ENCODE data around the gene RPL13. TPM values are rescaled to one million over a fixed set of nuclear protein-coding genes. Genes with fewer than 3 reads are reported as not detected.

RPL13 gene
- total and polyA plus RNA-seq, 9 of the 15 experiments (the other 6 are each of a cell fraction or from before 2014, with no cell fraction given): 227 to 6,042 (median 1,633) TPM

DNA sequence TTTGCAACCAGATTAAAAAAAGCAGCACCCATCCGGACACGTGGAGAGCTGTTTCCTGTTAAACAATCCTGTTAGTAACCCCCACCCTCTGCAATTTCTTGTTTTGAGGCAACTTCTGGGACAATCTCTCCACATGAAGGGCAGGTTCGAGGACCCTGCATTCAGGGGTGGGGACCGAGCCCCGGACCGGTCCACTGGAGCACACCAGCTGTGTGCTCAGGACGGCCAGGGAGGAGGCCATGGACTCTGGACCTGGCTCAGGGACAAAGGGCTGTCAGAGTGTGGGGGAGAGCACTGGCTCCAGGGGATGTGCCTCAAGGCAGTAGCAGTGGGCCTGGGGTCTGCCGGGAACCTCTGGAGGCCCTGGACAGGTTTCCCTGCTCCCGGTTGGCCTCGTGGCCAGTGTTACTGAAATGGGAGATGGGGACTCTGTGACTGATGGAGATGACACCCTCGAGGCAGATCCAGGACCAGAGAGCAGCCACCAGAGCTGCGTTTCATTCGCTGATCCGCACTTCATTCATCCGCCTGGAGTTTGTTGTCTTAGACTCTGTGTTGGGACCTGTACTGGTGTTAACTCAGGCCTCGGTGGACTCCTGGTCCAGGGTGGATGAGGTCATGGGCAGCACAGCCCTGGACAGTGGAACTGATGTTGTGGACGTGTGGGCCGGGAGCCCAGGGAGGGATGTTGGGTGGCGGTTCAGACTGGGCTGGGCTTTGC is 12.2 kb downstream of the RPL13 start:
- WGBS (ENCODE audit: insufficient coverage, low coverage, missing lambda C conversion rate): 72% methylated on average over 18 of the region's 19 CpGs
- peak overlapping the region in 1 of 2 experiments; percentile 75; a peak in 1 of 4 replicates for H3K9ac ChIP-seq (ENCODE audit: insufficient read depth in 1 of 2, low read depth in 2 of 2, low read length in 2 of 2)
- H3K4me3 ChIP-seq: no peak overlapping the region
- H3K36me3 ChIP-seq (ENCODE audit: control insufficient read depth, insufficient read depth, low read length): peaks cover 7% of the 10 kb centered on the region; the same call in 1 of the 3 replicates
- H3K4me1 ChIP-seq (replicated peaks in 1 of 2; ENCODE audit: control insufficient read depth in 2 of 2, insufficient read depth in 2 of 2, low read length in 2 of 2): peaks cover 5 to 76% of the 10 kb centered on the region in 2 experiments
- no peaks in the 10 kb centered on the region for H3K27me3 ChIP-seq (ENCODE audit: control insufficient read depth in 2 of 2, insufficient read depth in 2 of 2, low read length in 2 of 2)
- ChIA-PET POLR2A (interaction anchor here (0.6 to 1.3 kb wide), 4 partner anchors 9 to 305 kb away, joined by 3 to 6 read pairs (median 4); no protein-coding TSS in a partner anchor), CTCF (ENCODE audit: low intra/inter-chr PET ratio) (no interaction called here)
- no peak overlapping the region for H3K4me2 ChIP-seq (ENCODE audit: insufficient read depth, low read length)
- no peak overlapping the region for H3K27ac ChIP-seq (ENCODE audit: extremely low read depth, low read depth, low read length)
- ATAC-seq: no peak
- H3K9me3 ChIP-seq (replicated peaks; ENCODE audit: control insufficient read depth, insufficient read depth, low read depth, low read length): no peaks in the 10 kb centered on the region
- no peak for DNase-seq (ENCODE audit: extremely low read depth in 1 of 4, low spot score in 3 of 4)
- 0 out of 2 replicates have a peak overlapping the region, but pooled peaks have one; percentile 5 for H2AFZ ChIP-seq (ENCODE audit: low read depth, low read length)
- BruUV-seq (replicated peaks): no TSS peak
- H3K9me1 ChIP-seq (ENCODE audit: control insufficient read depth, insufficient read depth, low read length): peaks cover 4% of the 10 kb centered on the region
- no peak for TF ChIP-seq BHLHE40 (IDR thresholded peaks at IDR 0.05; ENCODE audit: low read length)
- 0 out of 2 replicates have a peak, but pooled peaks cover 2% of the 10 kb centered on the region for H4K20me1 ChIP-seq (replicated peaks; ENCODE audit: control insufficient read depth, insufficient read depth, low read length)
- FAIRE-seq: no peak
- intact Hi-C loops (cut with micrococcal nuclease) (loop anchor here (10.0 kb wide), 1 partner anchor 72 kb away; no protein-coding TSS in a partner anchor), in situ Hi-C loops (cut with MboI) (no loop called here)
- H3K79me2 ChIP-seq (ENCODE audit: control insufficient read depth, insufficient read depth, low read length): peaks cover 24% of the 10 kb centered on the region
